Spleen (tissue), 11 donors: ENCODE measurements around the gene SLC24A3. TPM values are rescaled to one million over a fixed set of nuclear protein-coding genes. Genes with fewer than 3 reads are reported as not detected.
A peak's percentile ranks its signal among the peaks of the same experiment; 100 is the strongest.
"Not testable (repeated sequence)": the region's sequence is repeated elsewhere in the genome, so short reads cannot be mapped to it uniquely, and the experiment has no call there.

ENCODE experiments used
- DNase-seq: peaks from one replicate; pipeline ENCODE4 v3.0.0-alpha.2; 2020
- H3K27ac ChIP-seq, 8 donors: fragments of 200-600 bp; sonication (generic) in 7 of 8; 1 replicate in 4 of 8; 2 replicates in 4 of 8; pipeline versions ENCODE4 v1.5.0 to v1.8.0; 2016 to 2021; ENCODE audit warnings: inconsistent platforms in 4 of 8, mild to moderate bottlenecking in 4 of 8, moderate library complexity in 1 of 8
- H3K27me3 ChIP-seq, 7 donors: fragments of 200-600 bp; sonication (generic) in 6 of 7; replicated peaks in 1 of 7; 1 replicate in 4 of 7; 2 replicates in 3 of 7; pipeline versions ENCODE4 v1.5.0 to v1.8.0; 2016 to 2021; ENCODE audit warnings: inconsistent platforms in 3 of 7, mild to moderate bottlenecking in 1 of 7
- H3K36me3 ChIP-seq, 6 donors: fragments of 200-600 bp; sonication (generic) in 5 of 6; 1 replicate in 4 of 6; 2 replicates in 2 of 6; pipeline versions ENCODE4 v1.5.0 to v1.8.0; 2016 to 2021; ENCODE audit warnings: inconsistent platforms in 2 of 6
- H3K4me1 ChIP-seq, 6 donors: fragments of 200-600 bp; sonication (generic) in 5 of 6; 1 replicate in 3 of 6; 2 replicates in 3 of 6; pipeline versions ENCODE4 v1.5.0 to v1.8.0; 2016 to 2021; ENCODE audit warnings: inconsistent platforms in 3 of 6
- H3K4me3 ChIP-seq, 8 donors: fragments of 200-600 bp; sonication (generic) in 7 of 8; 1 replicate in 4 of 8; 2 replicates in 4 of 8; pipeline versions ENCODE4 v1.5.0 to v1.8.0; 2016 to 2021; ENCODE audit warnings: inconsistent platforms in 4 of 8, mild to moderate bottlenecking in 4 of 8, moderate library complexity in 2 of 8
- H3K9me3 ChIP-seq, 8 donors: fragments of 200-600 bp; sonication (generic) in 7 of 8; 1 replicate in 4 of 8; 2 replicates in 4 of 8; pipeline versions ENCODE4 v1.5.0 to v1.8.0; 2016 to 2021; ENCODE audit warnings: inconsistent platforms in 4 of 8
- POLR2A ChIP-seq, 3 donors: fragments of 450-650 bp; IDR thresholded peaks; one replicate each; pipeline ENCODE4 v1.5.1; 2017; ENCODE audit warnings: antibody characterized with exemption in 3 of 3, mild to moderate bottlenecking in 1 of 3
- POLR2AphosphoS5 ChIP-seq, 3 donors: sonication (generic); formaldehyde crosslinking; IDR thresholded peaks; one replicate each; pipeline ENCODE4 v1.5.1; 2017; ENCODE audit warnings: antibody characterized with exemption in 3 of 3
- WGBS, 5 donors: extraction: QIAGEN DNeasy Blood & Tissue Kit in 3 of 5; methylation state at CpG; one replicate each; pipeline versions ENCODE4 v1.1.5 to v1.1.7; 2013 to 2018; 5-methylcytosine and 5-hydroxymethylcytosine counted together
- intact Hi-C: fragments of 100-400 bp; cut with DNase I; formaldehyde crosslinking; loops from one replicate; pipeline ENCODE4 v1.15.0; 2023; ENCODE audit warnings: low total_unique reads
- polyA plus RNA-seq, 3 donors: library from polyadenylated mRNA; stranded (reverse); fragments of 200-250 nt; gene quantifications; one replicate each; pipeline ENCODE4 v1.2.1, GENCODE V29; 2013
- total RNA-seq, 7 donors: library from RNA; depleted of rRNA in 3 of 7; stranded (reverse); fragments of >200 nt in 3 of 7; fragmentation: NEBNext Ultra II Directional in 4 of 7; extraction: Animal tissue kit (Norgen Biotek cat#: 25700) in 4 of 7; gene quantifications; one replicate each; pipeline versions ENCODE4 v1.1.0 to v1.2.1, GENCODE V29; 2016 to 2021
- TF ChIP-seq, protein P1 (sequence below), 11 experiments: fragments of 200-600 bp in 7 of 11; fragments of 450-650 bp in 4 of 11; sonication (generic) in 4 of 11; IDR thresholded peaks in 8 of 11; conservative IDR thresholded peaks in 3 of 11; 1 replicate in 7 of 11; 2 replicates in 4 of 11; pipeline versions ENCODE4 v1.4.0 to v1.8.0; 2016 to 2021; ENCODE audit warnings: antibody characterized with exemption in 11 of 11, inconsistent platforms in 4 of 11, mild to moderate bottlenecking in 1 of 11
- donor health status: healthy with polysubstance abuse.
- donor health status: DM: no; HTN: no; CAD: no; lungs with moderate emphysema.
- donor health status: DM: no; HTN: no; CAD: no.
- donor health status: Bipolar disorder and iron deficiency.
- donor health status: healthy.
- donor health status: DM: no; HTN: no; CAD: no.
- donor health status: DM: yes; HTN: yes; CAD: no.

Gene SLC24A3
- total and polyA plus RNA-seq, 10 donors = 0.37 to 3.9 (median 2.6) TPM

DNA sequence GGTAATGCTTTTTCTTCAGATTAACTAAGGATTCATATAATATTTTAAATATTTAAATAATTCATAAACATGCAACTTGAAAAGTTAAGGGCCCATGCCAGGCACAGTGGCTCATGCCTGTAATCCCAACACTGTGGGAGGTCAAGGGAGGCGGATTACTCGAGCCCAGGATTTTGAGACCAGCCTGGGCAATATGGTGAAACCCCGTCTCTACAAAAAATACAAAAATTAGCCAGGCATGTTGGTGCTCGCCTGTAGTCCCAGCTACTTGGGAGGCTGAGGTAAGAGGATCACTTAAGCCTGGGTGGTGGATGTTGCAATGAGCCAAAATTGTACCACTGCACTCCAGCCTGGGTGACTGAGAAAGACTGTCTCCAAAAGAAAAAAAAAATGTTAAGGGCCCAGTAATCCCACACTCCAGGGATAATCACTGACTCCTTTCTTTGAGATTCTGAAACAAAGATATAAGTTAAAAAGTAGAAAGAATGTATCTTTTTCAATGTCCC, 537.7 kb downstream of the SLC24A3 start:
- TF ChIP-seq POLR2A (IDR thresholded peaks at IDR 0.05) (no peak), POLR2AphosphoS5 (IDR thresholded peaks at IDR 0.05) (no peak)
- TF ChIP-seq, protein P1, sequence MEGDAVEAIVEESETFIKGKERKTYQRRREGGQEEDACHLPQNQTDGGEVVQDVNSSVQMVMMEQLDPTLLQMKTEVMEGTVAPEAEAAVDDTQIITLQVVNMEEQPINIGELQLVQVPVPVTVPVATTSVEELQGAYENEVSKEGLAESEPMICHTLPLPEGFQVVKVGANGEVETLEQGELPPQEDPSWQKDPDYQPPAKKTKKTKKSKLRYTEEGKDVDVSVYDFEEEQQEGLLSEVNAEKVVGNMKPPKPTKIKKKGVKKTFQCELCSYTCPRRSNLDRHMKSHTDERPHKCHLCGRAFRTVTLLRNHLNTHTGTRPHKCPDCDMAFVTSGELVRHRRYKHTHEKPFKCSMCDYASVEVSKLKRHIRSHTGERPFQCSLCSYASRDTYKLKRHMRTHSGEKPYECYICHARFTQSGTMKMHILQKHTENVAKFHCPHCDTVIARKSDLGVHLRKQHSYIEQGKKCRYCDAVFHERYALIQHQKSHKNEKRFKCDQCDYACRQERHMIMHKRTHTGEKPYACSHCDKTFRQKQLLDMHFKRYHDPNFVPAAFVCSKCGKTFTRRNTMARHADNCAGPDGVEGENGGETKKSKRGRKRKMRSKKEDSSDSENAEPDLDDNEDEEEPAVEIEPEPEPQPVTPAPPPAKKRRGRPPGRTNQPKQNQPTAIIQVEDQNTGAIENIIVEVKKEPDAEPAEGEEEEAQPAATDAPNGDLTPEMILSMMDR (IDR thresholded peaks at IDR 0.05 in 8 of 11, conservative IDR thresholded peaks at IDR 0.05 in 3 of 11) = no peak
- H3K4me1 ChIP-seq = peaks cover 0 to 11% (median 0%) of the 10 kb centered on the region in 6 donors
- H3K36me3 ChIP-seq = no peaks in the 10 kb centered on the region
- no peaks in the 10 kb centered on the region for H3K27me3 ChIP-seq
- intact Hi-C loops = no loop called here
- H3K27ac ChIP-seq = no peak overlapping the region
- peaks cover 0 to 10% (median 3%) of the 10 kb centered on the region in 8 donors for H3K9me3 ChIP-seq
- no peak overlapping the region for H3K4me3 ChIP-seq
- DNase-seq = no peak
- WGBS, 5 donors = 90 to 96% (median 91%) methylated on average over 4 of the region's 4 CpGs

DNA sequence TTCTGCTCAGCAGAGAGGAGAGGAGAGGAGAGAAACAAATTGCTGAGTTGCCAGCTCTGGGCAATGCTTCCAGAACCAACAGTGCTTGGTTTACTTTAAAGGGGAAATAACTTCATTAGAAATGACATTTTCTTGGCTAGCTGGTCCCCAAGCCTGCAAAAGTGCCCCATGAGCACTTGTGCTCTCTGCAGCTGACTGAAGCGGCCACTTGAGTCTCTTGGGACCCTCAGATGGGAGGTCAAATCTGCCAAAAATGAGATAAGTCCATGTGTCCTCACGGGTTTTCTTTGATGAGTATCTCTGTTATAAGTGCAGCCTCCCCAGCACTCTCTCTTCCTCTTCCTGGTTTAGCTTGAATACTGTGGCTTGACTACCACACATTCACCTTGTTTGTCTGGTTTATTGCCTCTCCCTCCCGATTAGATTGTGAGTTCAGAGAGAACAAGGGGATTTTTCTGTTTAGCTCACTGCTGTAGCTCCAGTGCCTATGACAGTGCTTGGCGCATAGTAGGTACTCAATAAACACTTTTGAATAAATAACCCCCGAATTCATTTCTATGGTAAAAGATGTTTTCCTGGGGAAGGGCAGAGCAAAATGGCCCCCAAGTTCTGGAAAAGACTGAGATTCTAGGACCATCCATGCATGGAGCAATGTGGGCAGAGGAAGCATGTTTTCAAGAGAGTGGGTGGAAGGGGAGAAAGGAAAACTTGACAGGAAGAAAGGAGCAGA, 538.6 kb downstream of the SLC24A3 start:
- no peaks in the 10 kb centered on the region for H3K36me3 ChIP-seq
- intact Hi-C loops = no loop called here
- no peaks in the 10 kb centered on the region for H3K27me3 ChIP-seq
- TF ChIP-seq POLR2A (IDR thresholded peaks at IDR 0.05) (no peak), POLR2AphosphoS5 (IDR thresholded peaks at IDR 0.05) (no peak)
- TF ChIP-seq, protein P1 (IDR thresholded peaks at IDR 0.05 in 8 of 11, conservative IDR thresholded peaks at IDR 0.05 in 3 of 11) = no peak
- 39 to 50% (median 43%) methylated on average over 5 of the region's 5 CpGs for WGBS, 5 donors
- H3K9me3 ChIP-seq = peaks cover 0 to under 1% (median 0%) of the 10 kb centered on the region in 8 donors
- no peak overlapping the region for H3K4me3 ChIP-seq
- H3K27ac ChIP-seq = no peak overlapping the region
- DNase-seq = no peak
- peaks cover 0 to 11% (median 0%) of the 10 kb centered on the region in 6 donors for H3K4me1 ChIP-seq

DNA sequence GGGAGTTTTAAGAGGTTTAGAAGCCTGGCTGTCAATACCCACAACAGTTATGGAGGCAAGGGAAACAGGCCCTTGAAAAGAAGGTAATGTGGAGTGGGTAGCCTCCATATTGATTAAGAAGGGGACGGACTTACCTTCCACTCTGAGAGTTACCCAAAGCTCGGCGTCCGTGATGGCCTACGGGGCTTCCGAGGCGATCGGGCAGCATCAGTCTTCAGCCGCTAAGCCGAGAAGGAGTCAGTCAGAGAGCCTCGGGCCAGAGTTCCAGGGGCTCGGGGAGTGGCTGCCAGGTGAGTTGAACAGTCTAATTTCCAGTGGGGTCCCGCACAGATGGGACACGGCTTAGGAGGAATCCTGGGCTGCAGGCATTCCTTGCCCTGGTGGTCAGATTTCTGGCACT, 541.8 kb downstream of the SLC24A3 start:
- H3K9me3 ChIP-seq, intact Hi-C loops, DNase-seq, H3K36me3 ChIP-seq, H3K4me3 ChIP-seq, H3K27ac ChIP-seq: not testable (repeated sequence)
- WGBS, 5 donors = 86 to 97% (median 92%) methylated on average over 12 to 14 of the region's 14 CpGs
- H3K4me1 ChIP-seq = peaks cover 0 to 38% (median 23%) of the 10 kb centered on the region in 6 donors
- H3K27me3 ChIP-seq = peaks cover 0 to 27% (median 15%) of the 10 kb centered on the region in 7 donors

DNA sequence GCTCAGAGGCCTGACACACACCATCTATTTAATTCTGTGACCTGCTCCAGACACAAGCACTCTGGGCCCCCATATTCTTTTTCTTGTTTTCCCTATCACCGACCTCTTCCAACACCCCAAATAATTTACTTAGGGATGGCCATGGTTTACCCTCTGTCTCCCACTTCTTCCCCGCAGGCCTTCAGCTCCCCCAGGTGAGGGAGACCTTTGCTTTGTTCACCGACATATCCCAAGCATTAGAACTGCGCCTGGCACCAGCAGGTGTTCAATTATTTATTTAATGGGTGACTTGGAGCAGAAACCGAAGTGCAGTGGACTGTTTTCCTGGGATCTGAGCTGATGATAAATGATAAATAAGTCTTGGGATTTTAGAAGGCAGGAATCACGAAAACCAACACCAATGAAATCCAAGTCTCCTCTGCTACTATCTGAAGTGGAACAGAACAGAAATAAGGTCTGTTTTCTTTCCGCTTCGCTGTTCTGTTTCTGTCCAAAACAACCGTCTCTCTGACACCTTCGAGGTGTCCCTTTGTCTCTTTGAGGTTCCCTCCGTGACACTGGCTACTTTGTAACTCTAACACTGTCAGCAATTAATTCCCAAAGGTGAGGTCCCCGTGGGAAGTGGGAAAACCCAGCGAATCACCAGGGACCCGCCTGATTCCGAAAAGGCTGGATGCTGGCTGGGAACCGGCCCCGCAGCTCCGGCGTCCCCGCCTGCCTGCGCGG, 544.5 kb downstream of the SLC24A3 start:
- no peak for DNase-seq
- WGBS, 5 donors = 29 to 44% (median 31%) methylated on average over 17 to 22 of the region's 22 CpGs
- Histone ChIP-seq H3K9me3 (no peaks in the 10 kb centered on the region), H3K4me1 (peaks cover 0 to 53% (median 26%) of the 10 kb centered on the region in 6 donors), H3K4me3 (peak overlapping the region; percentile 49 to 83 (median 56)), H3K36me3 (no peaks in the 10 kb centered on the region), H3K27ac (peak overlapping the region; percentile 29 to 91 (median 85)), H3K27me3 (peaks cover 0 to 33% (median 15%) of the 10 kb centered on the region in 7 donors)
- TF ChIP-seq POLR2A (IDR thresholded peaks at IDR 0.05) = no peak
- TF ChIP-seq, protein P1 (IDR thresholded peaks at IDR 0.05 in 8 of 11, conservative IDR thresholded peaks at IDR 0.05 in 3 of 11) = no peak
- TF ChIP-seq POLR2AphosphoS5 (IDR thresholded peaks at IDR 0.05) = no peak
- intact Hi-C loops = no loop called here
